Body of pancreas (tissue), 4 donors: ENCODE data around the gene EIF5AL1.

Experiments
- CTCF ChIP-seq, 7 experiments: fragments of 450-650 bp in 4 of 7; fragments of 200-600 bp in 3 of 7; sonication (generic) in 3 of 7; IDR thresholded peaks; one replicate each; pipeline ENCODE4 v1.5.1; 2016 to 2019; ENCODE audit warnings: antibody characterized with exemption in 7 of 7
- POLR2A ChIP-seq, 3 donors: fragments of 450-650 bp; IDR thresholded peaks; one replicate each; pipeline ENCODE4 v1.6.1; 2016; ENCODE audit warnings: antibody characterized with exemption in 3 of 3, mild to moderate bottlenecking in 2 of 3

GRCh38 chr10:79463578-79464496 lies 48.5 kb upstream of the EIF5AL1 start:
- no peak for TF ChIP-seq CTCF (IDR thresholded peaks at IDR 0.05)
- no peak for TF ChIP-seq POLR2A (IDR thresholded peaks at IDR 0.05)
